ENCODE results near the gene GAREM1.

Gene GAREM1

DNA sequence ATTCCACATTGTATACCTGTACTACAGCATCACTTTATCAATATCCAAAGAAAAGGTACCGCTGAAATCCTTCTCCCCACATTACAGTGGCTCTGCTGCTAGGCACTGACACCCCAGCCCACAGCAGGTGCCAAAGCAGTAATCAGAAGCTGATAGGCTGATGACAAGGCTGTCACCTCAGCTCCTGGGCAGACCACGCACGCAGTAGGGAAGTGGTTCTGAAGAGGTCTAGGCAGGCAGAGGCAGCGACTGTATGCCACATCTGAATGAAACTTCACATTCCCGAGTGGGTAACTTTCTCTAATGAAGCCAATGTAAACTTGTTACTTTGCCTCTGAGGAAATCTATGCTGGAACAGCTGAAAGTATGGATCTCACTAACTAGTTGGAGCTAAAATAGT lies 167.9 kb downstream of the GAREM1 start:
- H3K4me3 ChIP-seq (ENCODE audit: low read length) = no peak overlapping the region
- no peaks in the 10 kb centered on the region for H3K27me3 ChIP-seq (ENCODE audit: insufficient read depth, low read length, poor library complexity)
- H2BK120ac ChIP-seq (ENCODE audit: low read depth, low read length) = no peak overlapping the region
- no peaks in the 10 kb centered on the region for H3K79me1 ChIP-seq (ENCODE audit: low read length)
- H3K9ac ChIP-seq (ENCODE audit: low read length) = no peak overlapping the region
- H3K18ac ChIP-seq (ENCODE audit: low read length) = no peak overlapping the region
- no CpG with 5 or more reads among the region's 5 CpGs for WGBS (ENCODE audit: extremely low coverage, insufficient coverage, low lambda C conversion rate)
- no peak overlapping the region for H3K23ac ChIP-seq (ENCODE audit: low read length)
- H4K5ac ChIP-seq (ENCODE audit: low read length) = no peak overlapping the region
- H3K4me2 ChIP-seq (ENCODE audit: low read length) = no peak overlapping the region
- H3K4ac ChIP-seq (ENCODE audit: low read depth, low read length) = no peak overlapping the region
- H3K79me2 ChIP-seq (ENCODE audit: control insufficient read depth, insufficient read depth, low read length) = no peaks in the 10 kb centered on the region
- no peak overlapping the region for H3K56ac ChIP-seq (ENCODE audit: low read length)
- H2BK15ac ChIP-seq (replicated peaks; ENCODE audit: low read depth) = no peak overlapping the region
- no peak overlapping the region for H4K8ac ChIP-seq (ENCODE audit: low read depth, low read length)
- H3K27ac ChIP-seq (ENCODE audit: low read depth, low read length) = no peak overlapping the region
- H3K36me3 ChIP-seq (ENCODE audit: control insufficient read depth, insufficient read depth, low read length) = no peaks in the 10 kb centered on the region
- no peak overlapping the region for H2AK5ac ChIP-seq (ENCODE audit: low read length)
- no peak overlapping the region for H2BK5ac ChIP-seq (ENCODE audit: low read length)
- no peaks in the 10 kb centered on the region for H3K4me1 ChIP-seq (ENCODE audit: control insufficient read depth, low read depth, low read length)
- no peak for DNase-seq

DNA sequence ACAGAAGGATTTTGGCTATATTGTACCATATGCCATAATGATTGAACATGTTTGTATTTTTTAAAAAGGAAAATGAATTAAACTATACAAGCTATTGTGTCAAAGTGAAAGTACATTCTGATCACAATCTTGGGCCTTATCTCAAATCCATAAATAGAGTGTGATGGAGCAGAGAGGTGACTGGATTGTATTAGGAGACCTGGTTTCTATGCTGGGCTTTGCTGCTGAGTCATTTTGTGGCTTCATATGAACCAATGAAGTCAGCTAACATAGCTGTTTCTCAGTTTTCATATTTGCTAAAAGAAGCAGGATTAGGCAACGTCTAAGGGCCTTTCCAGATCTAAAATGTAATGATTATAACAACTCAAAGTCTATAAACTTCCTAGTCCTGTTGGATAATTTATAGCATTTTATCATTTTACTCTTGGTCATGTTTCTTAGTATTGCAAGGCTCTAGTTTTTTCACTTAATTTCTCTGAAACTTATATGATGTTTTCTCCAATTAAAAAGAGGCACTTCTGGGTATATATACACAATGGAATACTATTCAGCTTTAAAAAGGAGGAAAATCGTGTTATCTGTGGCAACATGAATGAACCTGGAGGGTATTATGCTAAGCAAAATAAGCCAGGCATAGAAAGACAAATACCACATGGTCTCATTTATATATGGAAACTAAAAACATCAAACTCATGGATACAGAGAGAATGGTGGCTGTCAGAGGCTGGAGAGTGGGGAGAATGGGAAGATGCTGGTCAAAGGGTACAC lies 168.5 kb downstream of the GAREM1 start:
- no peak overlapping the region for H2AK5ac ChIP-seq (ENCODE audit: low read length)
- no peak overlapping the region for H3K18ac ChIP-seq (ENCODE audit: low read length)
- H3K27ac ChIP-seq (ENCODE audit: low read depth, low read length) = no peak overlapping the region
- H3K9ac ChIP-seq (ENCODE audit: low read length) = no peak overlapping the region
- no peak overlapping the region for H4K8ac ChIP-seq (ENCODE audit: low read depth, low read length)
- H3K23ac ChIP-seq (ENCODE audit: low read length) = no peak overlapping the region
- H3K36me3 ChIP-seq (ENCODE audit: control insufficient read depth, insufficient read depth, low read length) = no peaks in the 10 kb centered on the region
- H2BK120ac ChIP-seq (ENCODE audit: low read depth, low read length) = no peak overlapping the region
- no peak overlapping the region for H2BK15ac ChIP-seq (replicated peaks; ENCODE audit: low read depth)
- no peaks in the 10 kb centered on the region for H3K4me1 ChIP-seq (ENCODE audit: control insufficient read depth, low read depth, low read length)
- no peak overlapping the region for H3K4ac ChIP-seq (ENCODE audit: low read depth, low read length)
- H3K79me2 ChIP-seq (ENCODE audit: control insufficient read depth, insufficient read depth, low read length) = no peaks in the 10 kb centered on the region
- DNase-seq = no peak
- no peaks in the 10 kb centered on the region for H3K79me1 ChIP-seq (ENCODE audit: low read length)
- H3K4me2 ChIP-seq (ENCODE audit: low read length) = no peak overlapping the region
- no peak overlapping the region for H4K5ac ChIP-seq (ENCODE audit: low read length)
- H2BK5ac ChIP-seq (ENCODE audit: low read length) = no peak overlapping the region
- H3K56ac ChIP-seq (ENCODE audit: low read length) = no peak overlapping the region
- H3K27me3 ChIP-seq (ENCODE audit: insufficient read depth, low read length, poor library complexity) = no peaks in the 10 kb centered on the region
- WGBS (ENCODE audit: extremely low coverage, insufficient coverage, low lambda C conversion rate) = no CpG with 5 or more reads among the region's 2 CpGs
- H3K4me3 ChIP-seq (ENCODE audit: low read length) = no peak overlapping the region

DNA sequence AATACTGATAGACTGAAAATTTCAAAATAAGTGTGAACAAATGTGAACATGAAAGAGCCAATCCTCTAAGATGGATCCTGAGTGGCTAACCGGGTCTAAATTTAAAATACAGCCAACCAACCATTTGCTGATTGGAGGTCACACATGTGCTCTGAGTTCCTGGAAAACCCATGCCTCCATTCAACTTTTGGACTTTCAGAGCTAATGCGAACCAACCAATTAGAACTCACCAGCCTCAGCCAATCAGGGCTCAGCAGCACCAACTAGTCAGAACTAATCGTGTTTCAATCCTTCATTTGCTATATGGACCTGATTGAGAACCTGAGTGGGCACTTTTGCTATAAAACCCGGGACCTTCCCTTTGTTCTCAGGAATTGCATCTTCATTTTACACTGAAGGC lies 169.3 kb downstream of the GAREM1 start:
- Histone ChIP-seq H4K5ac (ENCODE audit: low read length) (no peak overlapping the region), H3K4me1 (ENCODE audit: control insufficient read depth, low read depth, low read length) (no peaks in the 10 kb centered on the region), H2BK15ac (replicated peaks; ENCODE audit: low read depth) (no peak overlapping the region), H3K27ac (ENCODE audit: low read depth, low read length) (no peak overlapping the region), H3K23ac (ENCODE audit: low read length) (no peak overlapping the region), H4K8ac (ENCODE audit: low read depth, low read length) (no peak overlapping the region), H3K4me2 (ENCODE audit: low read length) (no peak overlapping the region), H2BK5ac (ENCODE audit: low read length) (no peak overlapping the region), H2AK5ac (ENCODE audit: low read length) (no peak overlapping the region), H3K56ac (ENCODE audit: low read length) (no peak overlapping the region), H3K4me3 (ENCODE audit: low read length) (no peak overlapping the region), H3K4ac (ENCODE audit: low read depth, low read length) (no peak overlapping the region), H3K18ac (ENCODE audit: low read length) (no peak overlapping the region), H3K79me2 (ENCODE audit: control insufficient read depth, insufficient read depth, low read length) (no peaks in the 10 kb centered on the region), H3K9ac (ENCODE audit: low read length) (no peak overlapping the region), H3K36me3 (ENCODE audit: control insufficient read depth, insufficient read depth, low read length) (no peaks in the 10 kb centered on the region), H2BK120ac (ENCODE audit: low read depth, low read length) (no peak overlapping the region), H3K27me3 (ENCODE audit: insufficient read depth, low read length, poor library complexity) (no peaks in the 10 kb centered on the region), H3K79me1 (ENCODE audit: low read length) (no peaks in the 10 kb centered on the region)
- WGBS (ENCODE audit: extremely low coverage, insufficient coverage, low lambda C conversion rate) = no CpG with 5 or more reads among the region's 4 CpGs
- no peak for DNase-seq

DNA sequence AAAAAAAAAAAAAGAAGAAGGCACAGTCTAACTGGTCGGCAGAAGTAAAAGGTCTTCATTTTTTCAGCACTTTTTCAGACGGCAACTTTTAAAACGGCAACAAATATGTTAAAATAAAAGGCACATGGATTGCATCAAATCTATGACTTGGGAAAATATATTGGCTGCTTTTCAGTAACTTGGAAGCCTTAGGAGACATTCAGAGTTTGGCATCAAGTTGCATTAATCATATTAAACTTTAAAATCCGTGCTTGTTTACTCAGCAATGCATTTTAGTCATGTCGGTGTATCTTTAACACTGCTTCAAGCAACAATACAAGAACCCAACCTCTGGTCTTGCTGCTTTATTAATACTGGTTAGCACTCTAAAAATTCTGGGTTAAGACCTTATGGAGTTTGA lies 169.8 kb downstream of the GAREM1 start:
- H2AK5ac ChIP-seq (ENCODE audit: low read length) = no peak overlapping the region
- DNase-seq = no peak
- H3K79me2 ChIP-seq (ENCODE audit: control insufficient read depth, insufficient read depth, low read length) = no peaks in the 10 kb centered on the region
- H3K4me2 ChIP-seq (ENCODE audit: low read length) = no peak overlapping the region
- no peak overlapping the region for H4K8ac ChIP-seq (ENCODE audit: low read depth, low read length)
- H3K27ac ChIP-seq (ENCODE audit: low read depth, low read length) = no peak overlapping the region
- no peak overlapping the region for H3K4me3 ChIP-seq (ENCODE audit: low read length)
- no peak overlapping the region for H2BK15ac ChIP-seq (replicated peaks; ENCODE audit: low read depth)
- no peak overlapping the region for H3K56ac ChIP-seq (ENCODE audit: low read length)
- H3K4ac ChIP-seq (ENCODE audit: low read depth, low read length) = no peak overlapping the region
- H3K4me1 ChIP-seq (ENCODE audit: control insufficient read depth, low read depth, low read length) = no peaks in the 10 kb centered on the region
- no peak overlapping the region for H3K18ac ChIP-seq (ENCODE audit: low read length)
- no peaks in the 10 kb centered on the region for H3K79me1 ChIP-seq (ENCODE audit: low read length)
- no peak overlapping the region for H3K9ac ChIP-seq (ENCODE audit: low read length)
- H3K27me3 ChIP-seq (ENCODE audit: insufficient read depth, low read length, poor library complexity) = no peaks in the 10 kb centered on the region
- WGBS (ENCODE audit: extremely low coverage, insufficient coverage, low lambda C conversion rate) = no CpG with 5 or more reads among the region's 5 CpGs
- no peak overlapping the region for H2BK5ac ChIP-seq (ENCODE audit: low read length)
- H3K23ac ChIP-seq (ENCODE audit: low read length) = no peak overlapping the region
- H2BK120ac ChIP-seq (ENCODE audit: low read depth, low read length) = no peak overlapping the region
- H3K36me3 ChIP-seq (ENCODE audit: control insufficient read depth, insufficient read depth, low read length) = no peaks in the 10 kb centered on the region
- no peak overlapping the region for H4K5ac ChIP-seq (ENCODE audit: low read length)

DNA sequence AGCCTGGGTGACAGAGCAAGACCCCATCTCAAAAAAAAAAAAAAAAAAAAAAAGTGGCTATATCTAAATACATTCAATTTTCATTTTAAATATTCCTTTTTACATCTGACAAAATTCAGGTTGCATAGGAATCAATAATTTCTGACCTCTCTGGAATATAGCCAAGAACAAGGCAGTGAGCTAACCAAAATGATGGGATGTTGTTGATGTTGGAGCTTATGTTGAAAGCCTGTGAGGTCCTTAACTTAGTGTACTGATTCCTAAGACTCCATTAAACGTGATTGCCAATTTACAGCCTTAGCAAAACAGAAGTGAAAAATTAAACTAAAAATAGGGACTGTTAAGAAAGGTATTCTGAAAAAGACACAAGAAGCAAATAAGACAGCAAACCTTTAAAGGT lies 171.2 kb downstream of the GAREM1 start:
- no peak overlapping the region for H3K9ac ChIP-seq (ENCODE audit: low read length)
- H3K4me2 ChIP-seq (ENCODE audit: low read length) = no peak overlapping the region
- H4K8ac ChIP-seq (ENCODE audit: low read depth, low read length) = no peak overlapping the region
- H3K56ac ChIP-seq (ENCODE audit: low read length) = no peak overlapping the region
- no peaks in the 10 kb centered on the region for H3K79me1 ChIP-seq (ENCODE audit: low read length)
- no peak for DNase-seq
- no peak overlapping the region for H3K4me3 ChIP-seq (ENCODE audit: low read length)
- no peak overlapping the region for H2AK5ac ChIP-seq (ENCODE audit: low read length)
- no peaks in the 10 kb centered on the region for H3K79me2 ChIP-seq (ENCODE audit: control insufficient read depth, insufficient read depth, low read length)
- H2BK120ac ChIP-seq (ENCODE audit: low read depth, low read length) = no peak overlapping the region
- no peak overlapping the region for H3K27ac ChIP-seq (ENCODE audit: low read depth, low read length)
- no CpG with 5 or more reads among the region's 1 CpG for WGBS (ENCODE audit: extremely low coverage, insufficient coverage, low lambda C conversion rate)
- no peak overlapping the region for H3K23ac ChIP-seq (ENCODE audit: low read length)
- no peak overlapping the region for H4K5ac ChIP-seq (ENCODE audit: low read length)
- H3K27me3 ChIP-seq (ENCODE audit: insufficient read depth, low read length, poor library complexity) = no peaks in the 10 kb centered on the region
- no peak overlapping the region for H2BK5ac ChIP-seq (ENCODE audit: low read length)
- no peak overlapping the region for H2BK15ac ChIP-seq (replicated peaks; ENCODE audit: low read depth)
- no peak overlapping the region for H3K4ac ChIP-seq (ENCODE audit: low read depth, low read length)
- no peak overlapping the region for H3K18ac ChIP-seq (ENCODE audit: low read length)
- no peaks in the 10 kb centered on the region for H3K4me1 ChIP-seq (ENCODE audit: control insufficient read depth, low read depth, low read length)
- H3K36me3 ChIP-seq (ENCODE audit: control insufficient read depth, insufficient read depth, low read length) = no peaks in the 10 kb centered on the region

DNA sequence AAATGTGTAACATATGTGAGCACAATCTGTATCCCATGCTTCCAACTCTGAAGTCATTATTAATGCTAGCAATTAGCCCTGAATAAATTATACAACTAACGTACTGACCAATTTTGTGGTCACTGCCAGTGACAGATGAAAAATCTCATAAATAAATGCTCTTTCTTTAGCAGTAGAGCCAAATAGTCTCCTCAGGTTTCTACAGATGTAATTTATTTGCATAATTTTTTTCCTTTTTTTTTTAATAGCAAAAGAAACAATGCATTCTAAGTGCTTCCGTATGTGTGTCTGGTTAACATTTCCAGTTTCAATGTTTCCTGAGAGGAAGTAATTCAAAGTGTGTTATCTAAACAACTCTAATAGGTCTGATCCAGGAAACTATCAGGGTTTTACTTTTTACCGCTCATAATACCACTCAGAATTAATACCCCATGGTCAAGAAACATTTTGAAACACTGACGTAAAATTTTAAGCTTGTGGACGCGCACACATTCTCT lies 172.5 kb downstream of the GAREM1 start:
- H2BK15ac ChIP-seq (replicated peaks; ENCODE audit: low read depth) = no peak overlapping the region
- H3K18ac ChIP-seq (ENCODE audit: low read length) = no peak overlapping the region
- no peak overlapping the region for H3K27ac ChIP-seq (ENCODE audit: low read depth, low read length)
- H2BK5ac ChIP-seq (ENCODE audit: low read length) = no peak overlapping the region
- H4K5ac ChIP-seq (ENCODE audit: low read length) = no peak overlapping the region
- no peak overlapping the region for H2AK5ac ChIP-seq (ENCODE audit: low read length)
- H3K36me3 ChIP-seq (ENCODE audit: control insufficient read depth, insufficient read depth, low read length) = no peaks in the 10 kb centered on the region
- no peak overlapping the region for H3K4me2 ChIP-seq (ENCODE audit: low read length)
- H3K79me2 ChIP-seq (ENCODE audit: control insufficient read depth, insufficient read depth, low read length) = no peaks in the 10 kb centered on the region
- H3K23ac ChIP-seq (ENCODE audit: low read length) = no peak overlapping the region
- WGBS (ENCODE audit: extremely low coverage, insufficient coverage, low lambda C conversion rate) = no CpG with 5 or more reads among the region's 6 CpGs
- DNase-seq = no peak
- H3K79me1 ChIP-seq (ENCODE audit: low read length) = no peaks in the 10 kb centered on the region
- no peak overlapping the region for H3K4me3 ChIP-seq (ENCODE audit: low read length)
- no peak overlapping the region for H3K56ac ChIP-seq (ENCODE audit: low read length)
- H3K9ac ChIP-seq (ENCODE audit: low read length) = no peak overlapping the region
- no peak overlapping the region for H2BK120ac ChIP-seq (ENCODE audit: low read depth, low read length)
- H3K4me1 ChIP-seq (ENCODE audit: control insufficient read depth, low read depth, low read length) = no peaks in the 10 kb centered on the region
- no peak overlapping the region for H3K4ac ChIP-seq (ENCODE audit: low read depth, low read length)
- H3K27me3 ChIP-seq (ENCODE audit: insufficient read depth, low read length, poor library complexity) = no peaks in the 10 kb centered on the region
- H4K8ac ChIP-seq (ENCODE audit: low read depth, low read length) = no peak overlapping the region
